Measurements from ENCODE around the gene ATP5MG. TPM values are rescaled to one million over a fixed set of nuclear protein-coding genes. Genes with fewer than 3 reads are reported as not detected.
A peak's percentile ranks its signal among the peaks of the same experiment; 100 is the strongest.
"Not testable (repeated sequence)": the region's sequence is repeated elsewhere in the genome, so short reads cannot be mapped to it uniquely, and the experiment has no call there.

Gene ATP5MG
- total RNA-seq, 4 donors from 2014 or later: 36.4 to 274 (median 152) TPM

- no peaks in the 10 kb centered on the region for H3K9me3 ChIP-seq
- intact Hi-C loops (cut with DNase I; ENCODE audit: low total_unique reads): no loop called here
- H3K4me1 ChIP-seq: no peaks in the 10 kb centered on the region
- H3K36me3 ChIP-seq: no peaks in the 10 kb centered on the region
- H3K4me3 ChIP-seq: no peak overlapping the region
- no peak overlapping the region for H3K27ac ChIP-seq
- TF ChIP-seq POLR2A (IDR thresholded peaks at IDR 0.05) (no peak), CTCF (IDR thresholded peaks at IDR 0.05) (no peak)
- no peaks in the 10 kb centered on the region for H3K27me3 ChIP-seq
- peak in 1 of 2 donors; percentile 69 for DNase-seq
Measured at GRCh38 chr11:118415739-118416068, 14.3 kb downstream of the ATP5MG start.

- H3K36me3 ChIP-seq: not testable (repeated sequence)
Measured at GRCh38 chr11:118416900-118417299, 15.5 kb downstream of the ATP5MG start.

GRCh38 chr11:118417801-118418200 lies 16.4 kb downstream of the ATP5MG start:
- H3K27me3 ChIP-seq: no peaks in the 10 kb centered on the region
- H3K4me3 ChIP-seq: no peak overlapping the region
- intact Hi-C loops (cut with DNase I; ENCODE audit: low total_unique reads): no loop called here
- H3K4me1 ChIP-seq: no peaks in the 10 kb centered on the region
- H3K9me3 ChIP-seq: no peaks in the 10 kb centered on the region
- DNase-seq: no peak
- H3K27ac ChIP-seq: no peak overlapping the region
- no peaks in the 10 kb centered on the region for H3K36me3 ChIP-seq
- TF ChIP-seq CTCF (IDR thresholded peaks at IDR 0.05): no peak
- TF ChIP-seq POLR2A (IDR thresholded peaks at IDR 0.05): no peak

More at GRCh38 chr11:118416900-118417299, 15.5 kb downstream of the ATP5MG start:
- H3K27ac ChIP-seq; H3K4me3 ChIP-seq; H3K4me1 ChIP-seq; H3K27me3 ChIP-seq; intact Hi-C loops (cut with DNase I; ENCODE audit: low total_unique reads); H3K9me3 ChIP-seq; DNase-seq: not testable (repeated sequence)

- Histone ChIP-seq H3K4me1 (no peaks in the 10 kb centered on the region), H3K27me3 (no peaks in the 10 kb centered on the region), H3K4me3 (no peak overlapping the region), H3K9me3 (no peaks in the 10 kb centered on the region), H3K27ac (no peak overlapping the region), H3K36me3 (no peaks in the 10 kb centered on the region)
- intact Hi-C loops (cut with DNase I; ENCODE audit: low total_unique reads): no loop called here
- no peak for TF ChIP-seq CTCF (IDR thresholded peaks at IDR 0.05)
- no peak for TF ChIP-seq POLR2A (IDR thresholded peaks at IDR 0.05)
- DNase-seq: no peak
Measured at GRCh38 chr11:118418766-118419165, 17.4 kb downstream of the ATP5MG start.

GRCh38 chr11:118427707-118428106 lies 26.3 kb downstream of the ATP5MG start:
- Histone ChIP-seq H3K27me3 (no peaks in the 10 kb centered on the region), H3K4me3 (no peak overlapping the region), H3K9me3 (no peaks in the 10 kb centered on the region), H3K4me1 (no peaks in the 10 kb centered on the region), H3K36me3 (no peaks in the 10 kb centered on the region), H3K27ac (no peak overlapping the region)
- no peak for TF ChIP-seq POLR2A (IDR thresholded peaks at IDR 0.05)
- TF ChIP-seq CTCF (IDR thresholded peaks at IDR 0.05): no peak
- intact Hi-C loops (cut with DNase I; ENCODE audit: low total_unique reads): no loop called here
- DNase-seq: no peak

- TF ChIP-seq POLR2A (IDR thresholded peaks at IDR 0.05) (no peak), CTCF (IDR thresholded peaks at IDR 0.05) (no peak)
- Histone ChIP-seq H3K36me3 (no peaks in the 10 kb centered on the region), H3K4me1 (no peaks in the 10 kb centered on the region), H3K27me3 (no peaks in the 10 kb centered on the region), H3K4me3 (no peak overlapping the region), H3K9me3 (no peaks in the 10 kb centered on the region), H3K27ac (no peak overlapping the region)
- intact Hi-C loops (cut with DNase I; ENCODE audit: low total_unique reads): no loop called here
- DNase-seq: no peak
Measured at GRCh38 chr11:118430956-118431355, 29.6 kb downstream of the ATP5MG start.

All from uterus (tissue), 4 donors.